HEK293T (cell line): ENCODE data around the gene COPS3.

Experiments used
- CTCF ChIA-PET: fragments of 350-600 bp; formaldehyde crosslinking; extraction: SDS; loops from one replicate; lab custom pipeline; 2021; ENCODE audit warnings: antibody characterized with exemption, inconsistent platforms; lab: Yijun Ruan, JAX
- POLR2A ChIA-PET: fragments of 350-600 bp; formaldehyde crosslinking; extraction: SDS; loops from one replicate; lab custom pipeline; 2020; ENCODE audit warnings: antibody characterized with exemption, inconsistent platforms; lab: Yijun Ruan, JAX
- DNase-seq: peaks from one replicate; pipeline ENCODE4 v3.0.0; 2012; ENCODE audit warnings: mixed read lengths; ENCODE audit errors: extremely low spot score
- ARNT ChIP-seq: fragments of 450-650 bp; IDR thresholded peaks from 2 replicates; pipeline ENCODE4 v1.6.1; 2017; ENCODE audit warnings: mild to moderate bottlenecking
- BHLHE40 ChIP-seq: fragments of 450-650 bp; IDR thresholded peaks from 2 replicates; pipeline ENCODE4 v1.6.1; 2016; ENCODE audit warnings: mild to moderate bottlenecking, moderate library complexity, borderline replicate concordance
- CTBP1 ChIP-seq: fragments of 450-650 bp; IDR thresholded peaks from 2 replicates; pipeline ENCODE4 v1.6.1; 2016; ENCODE audit warnings: borderline replicate concordance
- ELF4 ChIP-seq: fragments of 450-650 bp; IDR thresholded peaks from 2 replicates; pipeline ENCODE4 v1.6.1; 2017; ENCODE audit warnings: antibody characterized with exemption
- FOXA1 ChIP-seq: fragments of 450-650 bp; IDR thresholded peaks from 2 replicates; pipeline ENCODE4 v1.6.1; 2016; ENCODE audit warnings: mild to moderate bottlenecking
- FOXK2 ChIP-seq: fragments of 450-650 bp; IDR thresholded peaks from 2 replicates; pipeline ENCODE4 v1.6.1; 2016; ENCODE audit warnings: mild to moderate bottlenecking
- FOXM1 ChIP-seq: fragments of 450-650 bp; IDR thresholded peaks from 2 replicates; pipeline ENCODE4 v1.6.1; 2017; ENCODE audit warnings: mild to moderate bottlenecking, borderline replicate concordance
- HDGF ChIP-seq: fragments of 450-650 bp; IDR thresholded peaks from 2 replicates; pipeline ENCODE4 v1.6.1; 2017; ENCODE audit warnings: antibody characterized with exemption, borderline replicate concordance
- L3MBTL2 ChIP-seq: fragments of 450-650 bp; conservative IDR thresholded peaks from 2 replicates; pipeline ENCODE4 v1.6.1; 2016; ENCODE audit warnings: mild to moderate bottlenecking
- LEF1 ChIP-seq: fragments of 450-650 bp; IDR thresholded peaks from 2 replicates; pipeline ENCODE4 v1.6.1; 2017; ENCODE audit warnings: mild to moderate bottlenecking, borderline replicate concordance
- NFRKB ChIP-seq: fragments of 450-650 bp; IDR thresholded peaks from 2 replicates; pipeline ENCODE4 v1.6.1; 2016; ENCODE audit warnings: mild to moderate bottlenecking, moderate library complexity
- SP1 ChIP-seq: fragments of 450-650 bp; IDR thresholded peaks from 2 replicates; pipeline ENCODE4 v1.6.1; 2017
- SUZ12 ChIP-seq: fragments of 450-650 bp; IDR thresholded peaks from 2 replicates; pipeline ENCODE4 v1.6.1; 2016; ENCODE audit warnings: mild to moderate bottlenecking
- TARDBP ChIP-seq: fragments of 450-650 bp; IDR thresholded peaks from 2 replicates; pipeline ENCODE4 v1.6.1; 2016
- ZNF384 ChIP-seq: fragments of 450-650 bp; IDR thresholded peaks from 2 replicates; pipeline ENCODE4 v1.6.1; 2016
- TF ChIP-seq, protein P1 (sequence below): fragments of 450-650 bp; IDR thresholded peaks from 2 replicates; pipeline ENCODE4 v1.6.1; 2016

The COPS3 gene

GRCh38 chr17:17253406-17253805 is 27.6 kb downstream of the COPS3 start:
- CTCF ChIA-PET: interaction anchor here (0.6 kb wide), 1 partner anchor 16 kb away, joined by 4 read pairs; no protein-coding TSS in a partner anchor

DNA sequence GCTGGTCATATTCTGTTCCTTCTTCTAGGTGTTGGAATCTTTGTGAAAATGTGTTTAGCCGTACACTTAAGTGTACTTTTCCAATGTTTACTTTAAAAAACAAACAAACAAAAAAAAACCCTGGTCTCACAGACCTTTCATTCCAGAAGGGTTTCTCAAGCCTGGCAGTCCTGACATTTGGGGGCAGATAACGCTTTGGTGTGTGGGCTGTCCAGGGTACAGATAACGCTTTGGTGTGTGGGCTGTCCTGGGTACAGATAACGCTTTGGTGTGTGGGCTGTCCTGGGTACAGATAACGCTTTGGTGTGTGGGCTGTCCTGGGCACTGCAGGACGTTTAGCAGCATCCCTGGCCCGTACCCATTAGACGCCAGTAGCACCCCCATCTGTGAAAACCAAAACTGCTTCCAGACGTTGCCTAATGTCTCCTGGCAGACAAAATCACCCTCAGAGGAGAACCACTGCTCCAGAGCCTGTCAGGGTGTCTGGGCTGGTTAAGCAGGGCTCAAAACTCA is 28.8 kb downstream of the COPS3 start:
- DNase-seq: no peak
- ChIA-PET CTCF (no interaction called here), POLR2A (interaction anchor here (2.0 kb wide), 1 partner anchor 15 kb away, joined by 10 read pairs; the partner anchor contains the start of gene FLCN)
- TF ChIP-seq FOXM1 (no peak), ZNF384 (no peak), HDGF (no peak), L3MBTL2 (no peak), SP1 (no peak), BHLHE40 (no peak), FOXK2 (no peak), NFRKB (no peak)

More at GRCh38 chr17:17253406-17253805, 27.6 kb downstream of the COPS3 start:
- POLR2A ChIA-PET: interaction anchor here (1.0 to 2.0 kb wide), 3 partner anchors 16 to 27 kb away, joined by 3 to 10 read pairs (median 5); partner anchors contain the start of genes COPS3 and FLCN
- DNase-seq: no peak
- TF ChIP-seq HDGF (no peak), BHLHE40 (no peak), ELF4 (no peak), CTBP1 (no peak), TARDBP (no peak), LEF1 (no peak), FOXK2 (no peak), NFRKB (no peak), L3MBTL2 (no peak), FOXM1 (no peak)

DNA sequence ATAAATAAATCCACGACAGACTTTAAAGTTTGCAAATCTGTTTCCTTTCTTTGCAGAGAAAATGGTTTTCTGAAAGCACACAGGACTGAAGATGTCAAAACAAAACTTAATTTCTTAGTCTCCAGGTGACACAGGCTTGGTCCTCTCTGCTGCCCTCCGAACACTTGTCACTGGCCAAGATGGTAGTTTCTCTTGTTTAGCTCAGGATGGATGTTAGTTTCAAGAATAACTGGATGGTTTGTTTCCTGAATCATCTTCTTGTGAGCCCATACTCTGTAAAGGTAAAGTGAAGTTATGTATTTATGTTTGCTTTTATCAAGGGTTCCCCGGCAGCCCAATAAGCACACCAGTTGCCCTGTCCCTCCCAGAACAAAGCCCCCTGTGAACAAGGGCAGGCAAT is 34.2 kb downstream of the COPS3 start:
- ChIA-PET POLR2A (interaction anchor here (1.2 kb wide), 1 partner anchor 33 kb away, joined by 3 read pairs; no protein-coding TSS in a partner anchor), CTCF (no interaction called here)
- TF ChIP-seq FOXA1 (no peak), CTBP1 (no peak), HDGF (no peak), SUZ12 (no peak), BHLHE40 (no peak), ARNT (no peak), NFRKB (no peak), SP1 (no peak), ELF4 (no peak), L3MBTL2 (no peak)
- no peak for DNase-seq

DNA sequence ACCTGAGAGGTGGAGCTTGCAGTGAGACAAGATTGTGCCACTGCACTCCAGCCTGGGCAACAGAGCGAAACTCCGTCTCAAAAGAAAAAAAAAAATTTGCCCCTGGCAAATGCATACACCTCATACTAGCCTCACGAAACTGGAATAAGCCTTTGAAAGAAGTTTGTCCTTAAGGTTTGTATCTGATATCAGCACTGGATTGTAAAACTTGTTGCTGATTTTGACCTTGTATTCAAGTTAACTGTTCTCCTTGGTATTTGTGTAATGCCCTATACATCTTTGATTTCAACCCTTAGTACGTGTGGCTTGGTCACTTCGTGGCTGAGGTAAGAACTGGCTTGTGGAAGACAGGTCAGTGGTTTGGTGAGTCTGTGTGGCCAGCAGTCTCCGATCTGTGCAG is 37.9 kb downstream of the COPS3 start:
- DNase-seq: no peak
- ChIA-PET CTCF (no interaction called here), POLR2A (no interaction called here)
- TF ChIP-seq FOXM1: no peak
- TF ChIP-seq FOXA1: no peak
- TF ChIP-seq SUZ12: no peak
- TF ChIP-seq ZNF384: no peak
- no peak for TF ChIP-seq BHLHE40
- TF ChIP-seq FOXK2: no peak
- no peak for TF ChIP-seq L3MBTL2
- TF ChIP-seq ELF4: no peak
- no peak for TF ChIP-seq HDGF
- TF ChIP-seq, protein P1, sequence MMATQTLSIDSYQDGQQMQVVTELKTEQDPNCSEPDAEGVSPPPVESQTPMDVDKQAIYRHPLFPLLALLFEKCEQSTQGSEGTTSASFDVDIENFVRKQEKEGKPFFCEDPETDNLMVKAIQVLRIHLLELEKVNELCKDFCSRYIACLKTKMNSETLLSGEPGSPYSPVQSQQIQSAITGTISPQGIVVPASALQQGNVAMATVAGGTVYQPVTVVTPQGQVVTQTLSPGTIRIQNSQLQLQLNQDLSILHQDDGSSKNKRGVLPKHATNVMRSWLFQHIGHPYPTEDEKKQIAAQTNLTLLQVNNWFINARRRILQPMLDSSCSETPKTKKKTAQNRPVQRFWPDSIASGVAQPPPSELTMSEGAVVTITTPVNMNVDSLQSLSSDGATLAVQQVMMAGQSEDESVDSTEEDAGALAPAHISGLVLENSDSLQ: no peak
- TF ChIP-seq SP1: no peak
- no peak for TF ChIP-seq LEF1
- no peak for TF ChIP-seq ARNT
- TF ChIP-seq TARDBP: no peak
- TF ChIP-seq CTBP1: no peak
- no peak for TF ChIP-seq NFRKB

DNA sequence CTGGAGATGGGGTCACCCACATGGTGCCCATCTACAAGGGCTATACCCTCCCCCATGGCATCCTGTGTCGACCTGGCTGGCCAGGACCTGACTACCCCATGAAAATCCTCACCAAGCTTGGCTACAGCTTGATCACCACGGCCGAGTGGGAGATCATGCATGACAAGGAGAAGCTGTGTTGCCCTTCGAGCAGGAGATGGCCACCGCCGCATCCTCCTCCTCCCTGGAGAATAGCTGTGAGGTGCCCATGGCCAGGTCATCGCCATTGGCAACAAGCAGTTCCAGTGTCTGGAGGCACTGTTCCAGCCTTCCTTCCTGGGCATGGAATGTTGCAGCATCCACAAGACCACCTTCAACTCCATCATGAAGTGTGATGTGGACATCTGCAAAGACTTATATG is 38.8 kb downstream of the COPS3 start:
- TF ChIP-seq FOXM1 (no peak), L3MBTL2 (no peak), ZNF384 (no peak), ARNT (no peak), BHLHE40 (no peak), FOXK2 (no peak), ELF4 (no peak), FOXA1 (no peak), SUZ12 (no peak)
- TF ChIP-seq, protein P1: no peak
- DNase-seq: no peak
- ChIA-PET CTCF (interaction anchor here (0.6 kb wide), 1 partner anchor 43 kb away, joined by 8 read pairs; no protein-coding TSS in a partner anchor), POLR2A (no interaction called here)

DNA sequence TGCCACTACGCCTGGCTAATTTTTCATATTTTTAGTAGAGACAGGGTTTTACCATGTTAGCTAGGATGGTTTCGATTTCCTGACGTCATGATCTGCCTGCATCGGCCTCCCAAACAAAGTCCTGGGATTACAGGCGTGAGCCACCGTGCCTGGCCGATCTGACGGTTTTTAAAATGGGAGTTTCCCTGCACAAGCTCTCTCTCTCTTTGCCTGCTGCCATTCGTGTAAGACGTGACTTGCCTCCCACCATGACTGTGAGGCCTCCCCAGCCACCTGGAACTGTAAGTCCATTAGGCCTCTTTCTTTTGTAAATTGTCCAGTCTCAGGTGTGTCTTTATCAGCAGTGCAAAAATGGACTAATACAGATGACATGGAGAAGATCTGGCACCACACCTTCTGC is 39.4 kb downstream of the COPS3 start:
- DNase-seq: no peak
- ChIA-PET POLR2A (no interaction called here), CTCF (no interaction called here)
- TF ChIP-seq ARNT (no peak), BHLHE40 (no peak), FOXM1 (no peak), ELF4 (no peak), LEF1 (no peak), SUZ12 (no peak), FOXA1 (no peak), TARDBP (no peak), L3MBTL2 (no peak), CTBP1 (no peak), HDGF (no peak), SP1 (no peak)
- TF ChIP-seq, protein P1: no peak
